HG03442 (cell line): ENCODE results near the gene C1orf167.

Experiments used
- ATAC-seq: cut with Tn5 transposase; IDR thresholded peaks from one replicate; pipeline ENCODE4 v1.9.1; 2021; ENCODE audit warnings: mild to moderate bottlenecking, moderate library complexity; ENCODE audit not compliant: unreplicated experiment

C1orf167 gene

DNA sequence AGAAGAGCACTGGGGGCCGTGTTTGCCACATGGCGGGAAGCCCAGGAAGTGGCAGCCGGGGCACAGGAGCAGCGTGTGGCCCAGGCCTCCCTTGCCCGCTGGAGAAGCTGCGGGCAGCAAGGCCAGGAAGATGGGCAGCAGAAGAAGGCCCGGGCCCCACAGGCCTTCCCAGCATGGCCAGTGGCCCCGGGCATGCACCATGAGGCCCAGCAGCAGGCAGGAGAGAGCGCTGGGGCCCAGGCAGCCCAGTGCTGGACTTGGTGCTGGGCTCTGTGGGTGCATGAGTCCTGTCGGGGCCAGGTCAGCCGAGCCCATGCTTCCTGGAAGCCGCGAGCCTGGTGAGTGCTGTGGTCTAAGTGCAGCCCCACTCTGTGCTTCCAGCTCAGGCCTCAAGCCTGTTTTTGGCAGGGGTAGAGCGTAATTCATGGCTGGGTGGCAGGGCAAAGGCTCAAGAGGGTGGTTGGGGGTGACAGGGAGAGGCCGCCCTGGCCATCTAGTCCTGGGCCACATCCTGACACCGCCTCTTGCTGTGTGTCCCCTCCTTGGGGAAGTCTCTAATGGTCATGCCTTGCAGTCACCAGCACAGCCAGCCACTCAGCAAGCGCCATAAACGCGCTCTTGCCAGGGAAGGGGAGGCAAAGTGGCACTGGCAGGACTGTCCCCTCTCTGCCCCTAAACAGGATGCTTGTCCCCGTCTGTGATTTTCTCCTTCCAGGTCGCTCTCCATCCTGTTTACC is 22.4 kb downstream of the C1orf167 start:
- no peak for ATAC-seq

DNA sequence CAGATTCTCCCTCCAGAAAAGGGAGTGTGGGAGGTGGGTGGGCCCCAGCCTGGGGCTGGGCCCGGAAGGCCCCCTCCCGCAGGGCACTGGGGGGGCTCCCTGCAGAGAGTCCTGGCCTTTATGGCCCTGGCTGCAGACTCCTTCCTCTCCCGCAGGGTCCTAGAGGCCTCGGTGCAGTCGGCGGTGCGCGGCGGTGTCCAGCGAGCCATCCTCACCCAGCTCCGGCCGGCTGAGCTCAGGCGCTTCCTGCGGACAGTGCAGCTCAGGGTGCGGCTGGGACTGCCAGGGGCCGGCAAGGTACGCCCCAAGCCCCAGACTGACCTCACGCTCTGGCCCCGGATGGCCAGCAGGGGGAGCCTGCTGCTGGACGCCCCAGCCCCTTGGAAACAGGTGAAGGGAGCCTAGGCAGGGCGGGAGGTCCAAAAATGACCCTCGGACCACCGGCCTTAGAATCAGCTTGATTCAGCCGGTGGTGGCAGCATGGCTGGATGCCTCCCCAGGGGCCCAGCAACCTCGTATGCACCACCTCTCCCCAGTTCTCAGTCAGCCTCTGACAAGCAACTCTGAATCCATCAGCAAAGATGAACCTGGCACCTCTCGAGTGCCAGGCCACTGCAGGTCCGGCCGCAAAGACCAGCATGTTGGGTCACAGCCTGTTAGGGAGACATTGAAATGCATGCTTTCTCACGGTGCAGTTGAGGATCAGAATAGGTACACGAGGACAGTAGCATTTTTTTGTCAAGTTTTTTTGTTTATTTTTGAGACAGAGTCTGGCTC is 23.2 kb downstream of the C1orf167 start:
- ATAC-seq: no peak

- ATAC-seq: no peak
Observed at GRCh38 chr1:11786168-11786567, 24.2 kb downstream of the C1orf167 start.

DNA sequence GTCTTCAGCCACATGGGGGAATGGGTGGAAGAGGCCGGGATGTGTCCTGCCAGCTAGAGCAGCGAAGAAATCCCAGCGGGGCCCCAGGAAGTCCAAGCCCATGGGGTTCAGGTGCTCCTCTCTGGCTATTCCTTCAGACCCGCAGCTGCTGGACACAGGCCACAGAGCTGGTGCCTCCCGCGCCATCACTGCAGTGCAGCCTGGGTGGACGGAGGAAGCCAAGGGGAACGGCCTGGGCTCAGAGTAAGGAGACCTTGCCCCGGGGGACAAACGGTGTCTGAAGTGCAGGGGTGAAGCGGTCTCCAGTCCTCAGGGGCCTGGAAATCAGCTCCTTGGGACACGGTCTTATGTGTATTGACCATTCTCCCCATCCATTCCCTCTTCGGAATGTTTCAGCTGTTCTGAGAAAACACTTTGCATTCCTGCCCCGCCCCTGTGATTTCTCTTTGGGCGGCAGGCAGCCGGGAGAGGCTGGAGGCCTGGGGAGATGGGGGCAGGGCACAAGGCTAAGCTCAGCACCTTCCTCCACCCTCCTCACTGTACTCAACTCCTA is 25.3 kb downstream of the C1orf167 start:
- no peak for ATAC-seq

GRCh38 chr1:11787804-11788436 is 25.9 kb downstream of the C1orf167 start:
- no peak for ATAC-seq

DNA sequence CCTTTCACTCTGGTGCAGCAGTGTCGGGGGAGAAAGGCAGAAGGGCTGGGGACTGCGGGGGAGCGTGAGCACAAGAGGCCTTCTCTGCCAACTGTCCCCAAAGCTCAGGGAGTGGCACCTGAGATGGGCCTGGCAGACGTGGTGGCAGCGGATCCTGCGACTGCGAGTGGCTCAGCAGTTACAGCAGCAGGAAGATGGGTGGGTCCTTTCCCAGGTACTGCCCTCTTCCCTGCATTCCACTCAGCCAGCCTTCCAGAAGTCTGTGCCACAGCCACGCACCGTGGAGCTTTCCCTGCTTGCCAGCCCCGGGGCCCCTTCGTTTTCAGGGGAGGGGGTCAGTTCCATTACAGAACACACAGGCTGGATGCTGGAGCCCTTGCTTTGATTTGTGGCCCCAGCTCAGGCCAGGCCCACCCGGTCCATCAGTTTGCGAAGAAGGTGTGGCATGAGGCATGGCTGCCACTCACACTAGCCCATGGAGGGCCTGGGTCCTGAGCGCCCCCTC is 26.6 kb downstream of the C1orf167 start:
- ATAC-seq: no peak

GRCh38 chr1:11789126-11790067 is 27.4 kb downstream of the C1orf167 start:
- no peak for ATAC-seq

- ATAC-seq: no peak
Observed at GRCh38 chr1:11790101-11790879, 28.3 kb downstream of the C1orf167 start.

DNA sequence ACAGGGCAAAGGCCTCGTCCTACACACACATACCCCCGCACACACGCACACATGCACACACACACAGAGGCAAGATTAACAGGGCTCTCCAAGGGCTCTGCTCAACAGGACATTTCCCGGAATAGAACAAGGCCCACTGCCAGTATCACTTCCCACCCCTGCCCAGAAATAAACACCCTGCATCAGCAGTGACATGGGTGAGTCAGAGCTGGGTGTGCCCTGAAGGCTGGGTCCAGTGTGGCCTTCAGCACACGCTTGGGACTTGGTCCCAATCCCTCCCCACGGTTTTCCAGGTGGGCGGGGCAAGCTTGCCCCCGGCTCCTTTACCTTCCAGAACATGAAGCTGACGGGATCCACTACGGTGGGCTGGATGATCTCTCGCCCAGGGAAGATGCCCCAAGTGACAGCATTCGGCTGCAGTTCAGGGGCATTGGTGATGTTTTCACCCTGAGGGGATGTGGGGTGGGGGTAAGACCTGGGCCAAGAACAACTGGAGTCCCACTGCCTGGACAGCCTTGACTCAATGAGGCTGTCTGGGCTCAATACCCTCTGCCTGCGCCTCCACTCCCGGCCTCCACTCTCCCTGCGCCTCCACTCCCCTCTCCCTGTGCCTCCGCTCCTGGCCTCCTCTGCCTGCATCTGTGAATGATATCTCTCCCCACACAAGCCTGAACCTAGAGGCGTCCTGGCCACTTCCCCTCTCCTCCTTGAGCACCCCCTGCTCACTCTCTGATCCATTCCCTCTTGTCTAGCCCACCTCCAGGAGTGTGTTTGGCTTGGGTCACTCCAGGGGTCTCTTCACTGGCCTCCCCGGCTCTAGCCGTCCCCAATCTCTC is 29.1 kb downstream of the C1orf167 start:
- ATAC-seq: no peak

GRCh38 chr1:11792106-11792505 is 30.1 kb downstream of the C1orf167 start:
- ATAC-seq: no peak

DNA sequence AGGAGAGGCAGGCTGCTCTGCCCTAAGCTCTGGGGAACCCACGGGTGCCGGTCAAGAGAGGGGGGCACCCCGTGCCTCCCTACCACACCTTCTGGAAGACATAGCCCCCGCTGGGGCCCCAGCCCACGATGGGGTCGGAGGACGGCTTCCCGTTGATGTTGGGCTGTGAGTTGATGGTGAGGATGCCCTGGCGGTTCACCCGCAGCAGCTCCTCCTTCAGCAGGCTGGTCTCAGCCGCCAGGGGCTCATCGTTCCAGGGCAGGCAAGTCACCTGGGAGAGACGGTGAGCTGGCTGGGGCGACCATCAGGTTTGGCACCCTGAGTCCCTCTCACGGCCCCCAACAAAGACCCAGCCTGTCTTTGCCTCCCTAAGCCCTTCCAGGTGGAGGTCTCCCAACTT is 31.8 kb downstream of the C1orf167 start:
- ATAC-seq: no peak

GRCh38 chr1:11794446-11795237 is 32.6 kb downstream of the C1orf167 start:
- ATAC-seq: no peak

GRCh38 chr1:11795238-11795890 is 33.4 kb downstream of the C1orf167 start:
- no peak for ATAC-seq

- no peak for ATAC-seq
Observed at GRCh38 chr1:11796036-11796828, 34.2 kb downstream of the C1orf167 start.

DNA sequence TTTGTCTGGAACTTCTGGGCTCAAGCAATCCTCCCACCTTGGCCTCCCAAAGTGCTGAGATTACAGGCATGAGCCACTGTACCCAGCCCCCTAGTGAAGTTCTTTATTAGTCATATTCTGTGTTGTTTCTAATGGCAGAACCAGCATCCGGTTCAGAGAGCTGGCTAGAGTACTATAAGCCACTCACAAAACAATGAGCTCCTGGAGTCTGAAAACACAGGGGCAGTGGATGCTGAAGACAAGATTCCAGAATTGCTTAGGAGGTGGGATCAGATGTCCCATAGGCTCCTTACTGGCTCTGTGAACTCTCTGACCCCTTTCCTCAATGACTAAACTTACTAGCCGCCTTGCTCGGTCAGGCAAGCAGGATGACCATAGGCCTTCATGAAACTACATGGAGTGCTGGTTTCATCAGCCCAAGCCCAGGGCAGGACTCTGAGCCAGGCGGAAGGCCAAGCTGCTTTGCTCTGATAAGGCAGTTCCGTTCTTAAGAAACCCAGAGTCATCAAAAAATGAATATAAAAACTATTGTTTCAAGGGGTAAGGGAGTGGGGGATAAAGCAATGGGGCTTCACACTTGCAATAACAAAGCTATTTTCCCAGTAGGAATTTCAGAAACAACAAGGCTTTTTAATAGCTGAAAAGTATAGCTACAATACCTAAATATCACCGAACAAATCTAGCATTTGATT is 35.7 kb downstream of the C1orf167 start:
- ATAC-seq: no peak

DNA sequence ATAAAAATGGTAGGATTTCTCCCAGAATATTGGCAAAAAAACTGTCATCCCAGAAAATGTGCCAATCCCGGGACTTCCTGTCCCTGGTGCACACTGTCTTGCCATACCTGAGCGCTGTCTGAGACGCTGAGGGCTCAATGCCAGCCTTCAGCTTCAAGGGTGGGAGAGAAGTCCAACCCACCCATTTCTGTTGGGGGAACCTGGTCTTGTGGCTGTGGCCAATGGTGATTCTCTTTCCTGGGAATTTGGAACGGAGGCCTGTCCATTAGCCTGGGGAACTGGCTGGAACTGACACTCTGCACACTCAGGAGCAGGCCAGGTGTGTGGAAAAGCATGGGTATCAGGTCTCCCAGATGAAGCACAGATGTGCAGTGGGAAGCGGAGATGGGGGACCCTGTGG is 37.1 kb downstream of the C1orf167 start:
- ATAC-seq: no peak
